KOPT-K1 (cell line): ENCODE measurements around the gene RTKN.
"Not testable (repeated sequence)": the region's sequence is repeated elsewhere in the genome, so short reads cannot be mapped to it uniquely, and the experiment has no call there.

Source experiments
- H3K27ac ChIP-seq: fragments of 200-600 bp; sonication (generic); 2 replicates; pipeline ENCODE4 v1.5.1; 2016; ENCODE audit warnings: antibody characterized with exemption, mild to moderate bottlenecking, low read depth, low read length; ENCODE audit not compliant: poor library complexity, severe bottlenecking
- H3K36me3 ChIP-seq: fragments of 200-600 bp; sonication (generic); 2 replicates; pipeline ENCODE4 v1.5.1; 2017; ENCODE audit warnings: antibody characterized with exemption, mild to moderate bottlenecking, low read length, moderate library complexity; ENCODE audit not compliant: insufficient read depth
- H3K9me3 ChIP-seq: fragments of 200-600 bp; sonication (generic); 2 replicates; pipeline ENCODE4 v1.5.1; 2017; ENCODE audit warnings: antibody characterized with exemption, low read length, mild to moderate bottlenecking; ENCODE audit not compliant: insufficient read depth, poor library complexity, severe bottlenecking

RTKN gene

DNA sequence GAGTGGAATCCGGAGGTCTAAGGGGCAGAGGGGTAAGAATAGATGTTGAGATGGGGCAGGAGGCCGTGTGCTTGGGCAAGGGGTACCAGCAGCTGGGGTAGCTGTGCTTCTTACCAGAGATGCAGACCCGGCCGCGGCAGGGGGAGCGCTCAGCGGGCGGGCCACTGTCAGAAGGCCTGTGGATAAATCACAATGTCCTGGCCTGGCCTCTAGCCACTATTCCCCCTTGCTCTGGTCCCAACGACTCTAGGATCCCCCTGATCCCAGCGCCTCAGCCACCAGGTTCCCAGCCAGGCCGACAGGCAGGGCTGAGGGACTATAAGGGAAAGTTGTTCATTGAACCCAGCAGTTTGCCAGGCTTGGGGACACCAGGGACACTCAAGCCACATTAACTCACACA, 11.2 kb downstream of the RTKN start:
- Histone ChIP-seq H3K36me3 (peaks cover 11% of the 10 kb centered on the region; the same call in 1 of the 2 replicates), H3K27ac (no peak overlapping the region), H3K9me3 (no peaks in the 10 kb centered on the region)

- Histone ChIP-seq H3K9me3 (no peaks in the 10 kb centered on the region), H3K27ac (no peak overlapping the region), H3K36me3 (peaks cover 18% of the 10 kb centered on the region)
Observed at GRCh38 chr2:74429487-74430451, 12.0 kb downstream of the RTKN start.

GRCh38 chr2:74428675-74429074, 13.1 kb downstream of the RTKN start:
- no peak overlapping the region for H3K27ac ChIP-seq
- H3K36me3 ChIP-seq, result peaks cover 25% of the 10 kb centered on the region
- no peaks in the 10 kb centered on the region for H3K9me3 ChIP-seq

DNA sequence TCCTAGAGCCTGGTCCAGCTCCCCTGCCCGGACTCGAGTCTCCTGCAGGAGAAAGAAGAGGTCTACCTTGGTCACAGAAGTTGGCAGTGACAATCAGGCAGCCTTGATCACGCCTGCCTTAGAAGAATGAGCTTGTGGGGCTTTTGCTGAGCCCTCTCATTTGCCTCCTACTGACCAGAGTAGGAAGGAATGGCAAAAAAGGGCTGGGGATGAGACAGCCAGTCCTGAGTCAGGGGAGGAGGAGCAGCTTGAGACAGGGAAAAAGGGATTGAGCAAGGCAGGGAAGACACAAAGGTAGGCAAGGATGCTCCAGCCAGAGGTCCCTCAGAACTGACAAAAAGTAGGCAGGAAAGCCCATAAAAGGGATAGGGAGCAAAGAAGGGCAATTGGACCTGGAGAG, 14.2 kb downstream of the RTKN start:
- H3K9me3 ChIP-seq, result no peaks in the 10 kb centered on the region
- H3K27ac ChIP-seq, result no peak overlapping the region
- peaks cover 25% of the 10 kb centered on the region for H3K36me3 ChIP-seq

GRCh38 chr2:74426181-74426758, 15.5 kb downstream of the RTKN start:
- Histone ChIP-seq H3K36me3 (peaks cover 25% of the 10 kb centered on the region), H3K9me3 (no peaks in the 10 kb centered on the region), H3K27ac (no peak overlapping the region)

DNA sequence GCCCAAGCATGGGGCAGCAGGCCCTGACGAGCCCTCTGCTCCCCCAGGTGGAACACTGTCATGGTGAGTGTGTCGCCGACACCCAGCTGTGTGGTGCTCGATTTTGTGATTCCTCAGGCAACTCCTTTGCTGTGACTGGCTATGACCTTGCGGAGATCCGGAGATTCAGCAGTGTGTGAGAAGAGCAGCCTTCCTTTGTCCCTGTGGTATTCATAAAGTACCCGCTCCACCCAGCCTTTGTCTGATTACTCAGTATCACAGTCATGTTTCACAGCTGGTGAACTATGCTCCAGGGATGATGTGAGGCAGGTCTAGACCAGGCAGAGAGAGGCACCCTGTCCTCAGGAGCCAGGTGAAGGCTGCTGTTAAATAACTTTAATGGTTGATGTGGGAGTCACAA, 16.2 kb downstream of the RTKN start:
- Histone ChIP-seq H3K36me3 (peaks cover 25% of the 10 kb centered on the region), H3K27ac (no peak overlapping the region), H3K9me3 (no peaks in the 10 kb centered on the region)

DNA sequence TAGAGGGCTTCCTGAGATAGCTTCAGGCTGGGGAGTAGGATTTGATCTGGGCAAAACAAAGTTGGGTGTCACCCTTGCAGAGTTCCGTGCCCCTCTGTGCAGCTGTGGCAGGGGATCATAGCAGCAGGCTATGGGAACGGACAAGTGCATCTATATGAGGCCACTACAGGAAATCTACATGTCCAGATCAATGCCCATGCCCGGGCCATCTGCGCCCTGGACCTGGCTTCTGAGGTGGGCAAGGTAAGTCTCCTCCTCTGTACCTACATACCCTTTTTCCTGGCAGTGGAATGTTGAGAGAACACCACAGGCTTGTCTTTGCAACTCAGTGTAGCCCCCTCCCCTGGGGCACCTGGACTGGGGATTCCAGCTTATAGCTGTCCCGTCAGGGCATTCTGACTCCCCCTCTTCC, 16.7 kb downstream of the RTKN start:
- Histone ChIP-seq H3K9me3 (no peaks in the 10 kb centered on the region), H3K27ac (no peak overlapping the region), H3K36me3 (peaks cover 25% of the 10 kb centered on the region)

DNA sequence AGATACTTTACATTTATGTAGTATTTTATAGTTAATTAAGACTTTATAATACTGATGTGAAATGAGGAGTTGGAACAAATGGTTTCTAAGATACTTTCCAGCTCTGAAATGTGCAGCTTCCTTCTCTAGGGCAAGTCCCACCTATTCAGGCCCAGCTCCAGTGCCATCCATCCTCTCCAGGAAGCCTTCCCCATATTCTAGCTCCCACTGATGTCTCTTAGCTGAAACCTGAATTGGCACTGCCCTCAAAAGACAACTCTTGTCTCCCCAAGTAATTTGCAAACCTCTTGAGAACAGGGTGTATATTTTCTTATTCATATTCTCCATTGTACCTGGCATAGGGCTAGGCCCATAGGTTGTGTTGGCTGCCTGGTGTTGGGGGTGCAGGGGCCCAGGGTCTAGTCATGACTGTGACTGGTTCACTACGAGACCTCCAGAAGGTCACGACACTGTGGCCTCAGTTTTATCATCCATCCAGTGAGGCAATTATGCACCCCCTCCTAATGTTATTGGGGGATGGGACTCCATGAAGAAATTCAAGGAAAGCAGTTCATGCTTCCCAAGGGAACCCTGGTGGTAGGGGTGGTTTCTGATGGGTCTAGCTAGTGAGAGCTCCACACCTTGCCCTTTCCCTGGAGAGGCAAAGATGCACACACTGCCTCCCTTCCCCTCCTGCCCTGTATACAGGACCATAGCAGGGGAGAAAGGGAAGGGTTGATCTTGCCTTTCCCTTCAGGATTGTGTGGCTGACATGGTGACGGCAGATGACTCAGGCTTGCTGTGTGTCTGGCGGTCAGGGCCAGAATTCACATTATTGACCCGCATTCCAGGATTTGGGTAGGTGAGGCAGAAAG, 17.4 kb downstream of the RTKN start:
- Histone ChIP-seq H3K27ac (no peak overlapping the region), H3K9me3 (no peaks in the 10 kb centered on the region), H3K36me3 (peaks cover 25% of the 10 kb centered on the region)

- no peak overlapping the region for H3K27ac ChIP-seq
- H3K36me3 ChIP-seq, result peaks cover 25% of the 10 kb centered on the region
- H3K9me3 ChIP-seq, result no peaks in the 10 kb centered on the region
Observed at GRCh38 chr2:74423231-74424095, 18.3 kb downstream of the RTKN start.

GRCh38 chr2:74421221-74421870, 20.4 kb downstream of the RTKN start, which contains the start of the genes C2orf81 and WDR54:
TSS of gene C2orf81 (minus strand) at chr2:74421619. CDS start at chr2:74421560, 59 bp downstream.
TSS of gene WDR54 (plus strand) at chr2:74421730. CDS start at chr2:74422154, 424 bp downstream.
- peaks cover 22% of the 10 kb centered on the region for H3K36me3 ChIP-seq
- peak within 1 kb of the TSS; percentile 57 for H3K27ac ChIP-seq

GRCh38 chr2:74420443-74421103, 21.2 kb downstream of the RTKN start:
- H3K9me3 ChIP-seq, H3K27ac ChIP-seq: not testable (repeated sequence)
- H3K36me3 ChIP-seq, result peaks cover 15% of the 10 kb centered on the region

More at GRCh38 chr2:74421221-74421870, 20.4 kb downstream of the RTKN start, which contains the start of the genes C2orf81 and WDR54:
- no peaks in the 10 kb centered on the region for H3K9me3 ChIP-seq

DNA sequence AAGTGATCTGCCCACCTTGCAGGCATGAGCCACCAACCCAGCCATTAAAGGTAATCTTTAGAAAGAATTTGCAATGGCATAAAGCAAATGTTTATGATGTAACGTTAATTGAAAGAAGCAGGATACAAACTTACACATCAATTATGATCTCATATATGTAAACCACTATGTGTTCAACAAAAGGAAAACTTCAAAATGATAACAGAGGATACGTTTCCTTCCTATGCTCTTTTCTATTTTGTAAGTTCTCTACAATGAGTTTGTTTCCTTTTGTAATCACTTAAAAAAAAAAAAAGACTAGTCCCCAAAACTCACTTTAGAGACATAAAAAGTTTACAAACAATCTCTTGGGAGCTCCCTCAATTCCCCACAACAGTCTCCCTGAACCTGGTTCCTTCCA, 21.7 kb downstream of the RTKN start:
- Histone ChIP-seq H3K27ac (no peak overlapping the region), H3K9me3 (no peaks in the 10 kb centered on the region), H3K36me3 (peaks cover 9% of the 10 kb centered on the region)

DNA sequence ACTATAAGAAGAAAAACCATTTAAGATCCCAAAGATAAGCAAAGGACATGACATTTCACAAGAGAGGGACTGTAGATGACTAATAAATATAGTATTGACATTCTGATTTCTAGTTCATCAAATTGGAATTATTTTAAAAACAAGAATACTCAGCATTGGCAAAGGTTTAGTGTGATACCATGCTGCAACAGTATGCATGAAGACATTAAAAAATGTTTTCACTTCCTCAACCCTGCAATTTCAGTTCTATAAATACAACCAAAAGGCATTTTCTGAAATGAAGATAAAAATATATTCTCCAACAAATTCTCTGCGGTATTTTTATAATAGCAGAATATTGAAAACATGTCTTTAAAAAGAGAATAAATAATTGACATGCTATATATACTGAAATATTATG, 22.4 kb downstream of the RTKN start:
- Histone ChIP-seq H3K27ac (no peak overlapping the region), H3K9me3 (no peaks in the 10 kb centered on the region)

More for the DNA sequence above, 22.4 kb downstream of the RTKN start:
- H3K36me3 ChIP-seq, result 0 out of 2 replicates have a peak, but pooled peaks cover 3% of the 10 kb centered on the region
